HG02973 (cell line): Measurements from ENCODE around the gene MACO1.
"Not testable (repeated sequence)": the region's sequence is repeated elsewhere in the genome, so short reads cannot be mapped to it uniquely, and the experiment has no call there.

ENCODE experiments used
- ATAC-seq: cut with Tn5 transposase; IDR thresholded peaks from one replicate; pipeline ENCODE4 v1.9.1; 2021; ENCODE audit warnings: moderate library complexity; ENCODE audit not compliant: unreplicated experiment

MACO1 gene

GRCh38 chr1:25450891-25451290, 20.2 kb downstream of the MACO1 start:
- ATAC-seq = no peak

GRCh38 chr1:25451908-25452307, 21.2 kb downstream of the MACO1 start:
- no peak for ATAC-seq

- ATAC-seq = no peak
Observed at GRCh38 chr1:25456502-25456901, 25.8 kb downstream of the MACO1 start.

GRCh38 chr1:25458541-25459298, 28.0 kb downstream of the MACO1 start:
- ATAC-seq = no peak

GRCh38 chr1:25460020-25460419, 29.3 kb downstream of the MACO1 start:
- ATAC-seq = no peak

- ATAC-seq = not testable (repeated sequence)
Observed at GRCh38 chr1:25460816-25461215, 30.1 kb downstream of the MACO1 start.

- no peak for ATAC-seq
Observed at GRCh38 chr1:25461849-25462248, 31.2 kb downstream of the MACO1 start.

- ATAC-seq = no peak
Observed at GRCh38 chr1:25462732-25463131, 32.0 kb downstream of the MACO1 start.

GRCh38 chr1:25467193-25467592, 36.5 kb downstream of the MACO1 start:
- ATAC-seq = no peak

- ATAC-seq = no peak
Observed at GRCh38 chr1:25467616-25468015, 36.9 kb downstream of the MACO1 start.

GRCh38 chr1:25468033-25468432, 37.3 kb downstream of the MACO1 start:
- no peak for ATAC-seq

- ATAC-seq = no peak
Observed at GRCh38 chr1:25469177-25469576, 38.5 kb downstream of the MACO1 start.

GRCh38 chr1:25472471-25472870, 41.8 kb downstream of the MACO1 start:
- no peak for ATAC-seq

GRCh38 chr1:25473653-25474225, 43.0 kb downstream of the MACO1 start:
- ATAC-seq = no peak

- ATAC-seq = no peak
Observed at GRCh38 chr1:25474439-25475047, 43.8 kb downstream of the MACO1 start.

- ATAC-seq = no peak
Observed at GRCh38 chr1:25476186-25477097, 45.7 kb downstream of the MACO1 start.

GRCh38 chr1:25477448-25478034, 46.8 kb downstream of the MACO1 start:
- no peak for ATAC-seq

- ATAC-seq = no peak
Observed at GRCh38 chr1:25478633-25479032, 47.9 kb downstream of the MACO1 start.

GRCh38 chr1:25481625-25482024, 50.9 kb downstream of the MACO1 start:
- ATAC-seq = no peak

- ATAC-seq = no peak
Observed at GRCh38 chr1:25482211-25482610, 51.5 kb downstream of the MACO1 start.

GRCh38 chr1:25484096-25484495, 53.4 kb downstream of the MACO1 start:
- ATAC-seq = no peak
